ENCODE measurements around the gene PLEKHN1.
"Not testable (repeated sequence)": the region's sequence is repeated elsewhere in the genome, so short reads cannot be mapped to it uniquely, and the experiment has no call there.

Gene PLEKHN1

GRCh38 chr1:997713-997992, 31.4 kb downstream of the PLEKHN1 start:
- DNase-seq: no peak

DNA sequence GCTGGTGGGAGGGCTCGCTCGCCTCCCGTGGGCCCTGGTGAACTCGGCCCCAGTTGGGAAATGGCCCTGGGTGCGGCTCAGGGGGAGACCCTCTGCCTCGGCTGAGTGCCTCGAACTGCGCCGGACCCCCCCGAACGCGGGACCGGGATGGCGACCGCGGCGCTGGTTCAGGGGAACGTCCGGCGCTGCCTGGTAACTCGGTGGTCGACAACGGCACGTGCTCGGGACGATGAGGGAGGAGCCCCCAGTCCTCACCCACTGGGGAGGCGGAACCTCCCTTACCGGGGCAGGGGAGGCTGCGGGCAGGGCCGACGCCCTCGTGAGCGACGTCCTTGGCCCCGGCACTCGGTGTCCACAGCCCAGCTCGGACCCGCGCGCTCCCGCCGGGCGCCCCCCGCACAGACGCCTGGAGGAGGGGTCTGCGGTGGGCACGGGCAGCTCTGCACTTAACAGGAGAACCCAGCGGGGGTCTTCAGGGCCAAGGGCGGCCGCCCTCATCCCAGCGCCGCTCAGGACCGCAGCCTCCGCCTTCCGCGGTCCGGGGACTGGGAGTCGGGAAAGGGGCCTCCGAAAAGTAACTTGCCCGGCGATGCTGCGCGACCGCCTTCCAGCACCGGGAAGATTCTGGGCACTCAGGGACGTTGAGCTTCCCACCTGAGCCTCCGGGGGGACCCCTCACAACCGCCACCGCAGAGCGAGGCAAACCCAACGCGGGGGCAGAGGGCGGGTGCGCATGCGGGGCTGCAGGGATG, 31.9 kb downstream of the PLEKHN1 start:
- peak; percentile 56 for DNase-seq

GRCh38 chr1:998745-998994, 32.4 kb downstream of the PLEKHN1 start:
- DNase-seq: no peak

DNA sequence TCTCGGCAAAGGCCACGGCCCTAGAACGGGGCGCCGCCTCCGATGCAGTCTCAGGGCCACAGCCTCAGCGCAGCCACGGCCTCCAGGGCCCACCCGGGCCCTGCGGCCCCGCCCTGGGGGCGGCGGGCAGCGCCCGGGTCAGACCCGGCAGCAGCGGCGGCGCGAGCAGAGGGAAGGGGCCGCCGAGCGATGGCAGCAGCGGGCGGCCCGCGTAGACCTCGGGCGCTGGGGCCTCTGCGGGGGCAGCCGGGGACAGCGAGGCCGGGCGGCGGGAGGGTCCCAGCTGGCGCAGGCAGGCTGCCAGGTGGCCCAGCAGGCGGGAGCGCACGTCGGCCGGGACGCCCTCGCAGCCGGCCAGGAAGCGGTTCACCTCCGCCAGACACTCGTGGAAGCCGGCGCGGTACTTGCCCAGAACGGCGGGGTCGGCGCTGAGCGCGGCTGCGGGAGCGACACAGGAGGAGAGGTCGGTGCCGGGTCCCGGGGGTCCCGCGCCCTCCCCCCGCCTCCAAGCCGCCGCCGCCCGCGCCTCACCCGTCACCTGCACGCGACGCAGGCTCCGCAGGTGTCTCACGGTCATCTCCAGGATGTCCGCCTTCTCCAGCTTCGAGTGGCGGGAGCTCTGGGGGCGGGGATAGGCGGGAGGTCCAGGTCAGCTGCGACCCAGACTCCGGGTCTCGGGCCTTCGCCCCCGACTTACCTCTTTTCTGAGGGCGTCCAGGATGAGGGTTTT, 32.9 kb downstream of the PLEKHN1 start:
- peak; percentile 69 for DNase-seq

DNA sequence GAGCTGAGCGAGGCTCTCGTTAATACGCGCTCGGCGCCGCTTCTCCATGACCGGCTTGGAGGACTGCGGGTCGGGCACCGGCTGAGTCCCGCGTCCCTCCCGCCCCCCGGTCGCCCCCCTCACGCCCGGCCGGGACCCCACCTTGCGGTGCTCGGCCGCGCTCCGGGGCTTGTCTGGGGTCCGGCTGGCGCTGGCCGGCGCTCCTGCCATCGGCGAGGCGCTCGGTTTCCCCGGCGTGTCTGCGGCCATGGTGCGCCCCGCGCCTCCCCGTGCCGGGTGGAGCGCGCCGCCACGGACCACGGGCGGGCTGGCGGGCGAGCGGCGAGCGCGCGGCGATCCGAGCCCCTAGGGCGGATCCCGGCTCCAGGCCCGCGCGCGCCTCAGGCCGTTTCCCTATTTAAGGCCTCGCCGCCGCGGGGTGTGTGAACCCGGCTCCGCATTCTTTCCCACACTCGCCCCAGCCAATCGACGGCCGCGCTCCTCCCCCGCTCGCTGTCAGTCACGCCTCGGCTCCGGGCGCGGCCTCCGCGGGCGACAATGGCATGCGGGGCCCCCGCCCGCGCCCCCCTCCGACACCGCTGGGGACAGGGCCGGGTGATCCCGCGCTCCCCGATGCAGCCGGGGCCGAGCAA, 33.6 kb downstream of the PLEKHN1 start, which contains the start of gene HES4:
Gene HES4 (minus strand): TSS at position 373 of the 632 bp plus-strand sequence. CDS start 124 bp downstream, at position 249.
- peak; percentile 81 for DNase-seq

DNA sequence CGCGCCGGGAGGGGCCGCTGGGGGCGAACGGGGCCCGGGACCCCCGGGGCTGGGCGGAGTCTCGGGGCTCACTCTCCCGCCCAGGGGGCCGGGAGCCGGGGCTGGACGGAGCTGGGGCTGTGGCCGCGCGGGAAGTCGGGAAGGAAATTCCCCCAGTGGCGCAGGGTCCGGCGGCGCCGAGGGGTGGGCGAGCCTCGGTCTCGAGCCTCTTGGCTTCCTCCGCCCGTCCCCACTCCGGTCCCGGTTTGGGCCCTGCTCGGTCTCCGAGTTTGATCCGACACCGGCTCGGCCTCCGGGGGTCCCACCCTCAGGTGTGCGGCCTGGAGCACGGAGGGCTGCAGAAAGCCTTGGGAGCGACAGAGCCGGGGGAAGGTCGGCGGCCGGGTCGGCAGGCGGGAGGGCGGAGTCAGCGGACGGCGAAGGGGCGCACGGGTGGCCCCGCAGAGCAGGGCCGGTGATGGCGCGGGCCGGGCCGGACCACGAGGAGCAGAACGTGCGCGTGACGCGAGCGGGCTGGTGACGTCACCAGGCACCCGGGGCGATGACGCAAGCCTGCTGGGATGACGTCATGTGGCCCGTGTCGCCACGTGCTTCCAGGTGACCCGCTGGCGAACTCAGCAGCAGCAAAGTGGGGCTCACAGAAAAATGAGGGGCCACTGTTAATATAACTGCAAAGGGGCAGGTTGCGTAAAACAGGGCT, 34.2 kb downstream of the PLEKHN1 start:
- peak; percentile 85 for DNase-seq

GRCh38 chr1:1001057-1001783, 34.9 kb downstream of the PLEKHN1 start:
- DNase-seq: no peak

DNA sequence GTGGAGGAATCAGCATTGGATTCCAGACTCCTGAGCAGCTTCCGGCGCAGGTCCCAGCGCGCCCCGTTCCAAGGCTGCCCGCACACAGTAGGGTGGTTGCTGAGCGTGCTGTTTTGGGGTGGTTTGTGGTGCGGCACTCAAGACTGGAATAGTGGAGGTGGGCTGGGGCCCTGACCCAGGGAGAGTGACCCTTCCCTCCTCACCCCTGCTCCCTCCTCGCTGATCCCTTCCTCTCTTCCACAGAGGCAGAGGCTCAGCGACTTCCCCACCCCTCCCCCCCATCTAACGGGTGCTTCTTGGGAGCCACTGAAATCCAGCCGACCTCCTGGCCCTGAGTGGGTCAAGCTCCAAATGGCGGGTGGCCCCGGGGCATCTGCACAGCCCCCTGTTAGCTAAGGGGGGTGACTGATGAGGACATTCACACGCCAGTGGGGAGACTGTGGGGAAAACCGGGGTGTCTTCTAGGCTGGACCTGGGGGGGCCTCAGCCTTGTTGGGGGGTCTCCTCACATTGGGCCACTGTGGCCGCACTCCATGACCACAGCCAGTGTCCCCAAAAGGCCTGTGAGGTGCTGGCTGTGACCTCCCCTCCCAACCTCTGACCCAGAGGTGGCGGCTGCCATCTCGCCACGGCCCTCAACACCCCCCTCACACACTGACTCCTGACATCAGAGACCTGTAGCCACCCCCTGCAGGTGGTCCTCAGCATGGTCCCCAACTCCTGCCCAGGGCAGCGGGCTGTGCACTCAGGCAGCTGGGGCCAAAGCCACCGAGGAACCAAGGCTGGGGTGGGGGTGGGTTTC, 37.5 kb downstream of the PLEKHN1 start:
- no peak for DNase-seq

GRCh38 chr1:1004420-1004779, 38.1 kb downstream of the PLEKHN1 start:
- no peak for DNase-seq

DNA sequence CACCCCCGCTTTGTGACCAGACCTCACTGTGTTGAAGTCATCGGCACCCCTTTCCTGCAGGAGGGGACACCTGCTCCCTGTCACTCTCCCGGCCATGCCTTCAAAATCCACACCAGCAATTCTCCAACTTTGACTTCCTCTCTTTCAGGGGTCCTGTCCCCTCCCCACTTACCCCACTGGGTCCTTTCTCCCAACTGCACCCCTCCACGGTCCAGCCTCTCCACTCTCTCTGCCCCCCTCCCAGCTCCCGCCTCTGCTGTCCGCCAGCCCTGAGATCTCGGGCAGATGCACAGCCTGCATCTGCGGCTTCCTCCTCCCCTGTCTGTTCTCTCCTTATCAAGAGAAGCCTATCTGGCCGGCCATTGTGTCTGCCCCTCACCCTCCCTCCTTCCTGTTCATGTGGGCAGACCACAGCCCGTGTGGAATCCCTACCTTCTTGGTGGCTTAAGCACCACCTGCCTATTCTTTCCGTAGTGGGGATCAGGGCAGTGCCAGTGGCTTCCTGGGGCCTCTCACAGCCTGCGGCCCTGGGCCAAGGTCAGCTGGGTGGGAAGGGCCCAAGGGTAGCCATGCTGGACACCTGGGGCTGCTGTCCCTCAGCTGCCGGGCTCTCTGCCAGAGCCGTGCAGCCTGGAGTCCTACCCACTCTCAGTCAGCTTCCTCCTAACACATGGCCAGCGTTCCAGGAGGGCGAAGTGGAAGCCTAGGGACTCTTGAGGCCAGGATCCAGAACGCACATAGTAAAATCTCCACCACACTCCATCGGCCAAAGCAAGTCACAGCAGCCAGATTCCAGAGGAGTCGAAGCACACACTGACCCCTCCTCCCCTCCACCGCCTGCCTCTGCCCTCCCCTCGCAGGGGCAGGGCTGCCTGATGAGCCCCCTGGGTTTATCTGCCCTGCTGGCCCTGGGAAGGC, 38.8 kb downstream of the PLEKHN1 start:
- peak; percentile 59 for DNase-seq

DNA sequence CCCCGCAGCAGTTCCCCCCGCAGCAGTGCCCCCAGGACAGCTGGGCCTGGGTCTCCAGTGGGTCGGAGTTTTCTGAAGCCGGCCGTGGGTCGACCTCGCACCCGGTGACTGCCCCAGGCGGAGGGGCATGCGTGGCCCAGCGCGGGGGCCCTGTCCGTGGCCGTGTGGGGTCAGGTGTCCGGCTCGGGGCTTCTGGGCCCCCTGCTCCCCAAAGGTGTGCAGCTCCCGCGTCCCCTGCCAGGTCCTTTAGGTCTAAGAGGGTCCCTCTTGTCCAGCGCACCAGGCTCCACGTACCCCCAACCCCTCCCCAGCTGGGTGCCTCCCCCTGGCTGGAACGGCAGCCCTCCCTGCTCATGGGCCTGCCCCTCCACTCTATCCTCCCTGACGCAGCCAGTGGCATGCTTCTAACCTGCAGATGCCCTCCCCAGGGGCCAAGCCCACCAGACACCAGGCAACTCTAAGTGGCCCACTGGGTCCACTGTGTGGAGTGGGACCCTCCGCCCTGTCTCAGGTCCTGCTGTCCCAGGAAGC, 39.6 kb downstream of the PLEKHN1 start:
- DNase-seq: no peak

- DNase-seq: no peak
Measured at GRCh38 chr1:1006305-1007159, 40.2 kb downstream of the PLEKHN1 start.

DNA sequence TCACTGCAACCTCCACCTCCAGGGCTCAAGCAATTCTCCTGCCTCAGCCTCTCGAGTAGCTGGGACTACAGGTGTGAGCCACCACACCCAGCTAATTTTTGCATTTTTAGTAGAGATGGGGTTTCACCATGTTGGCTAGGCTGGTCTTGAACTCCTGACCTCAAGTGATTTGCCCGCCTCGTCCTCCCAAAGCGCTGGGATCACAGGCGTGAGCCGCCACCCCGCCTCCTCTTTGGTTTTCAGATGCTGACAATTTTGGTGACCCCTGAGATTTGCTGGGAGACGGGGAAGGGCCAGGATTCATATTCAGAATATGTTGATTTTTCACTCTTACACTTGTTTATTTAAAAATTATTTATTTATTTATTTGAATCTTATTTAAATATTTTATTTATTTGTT, 43.8 kb downstream of the PLEKHN1 start:
- DNase-seq: not testable (repeated sequence)

- DNase-seq: no peak
Measured at GRCh38 chr1:1011396-1011949, 45.2 kb downstream of the PLEKHN1 start.

DNA sequence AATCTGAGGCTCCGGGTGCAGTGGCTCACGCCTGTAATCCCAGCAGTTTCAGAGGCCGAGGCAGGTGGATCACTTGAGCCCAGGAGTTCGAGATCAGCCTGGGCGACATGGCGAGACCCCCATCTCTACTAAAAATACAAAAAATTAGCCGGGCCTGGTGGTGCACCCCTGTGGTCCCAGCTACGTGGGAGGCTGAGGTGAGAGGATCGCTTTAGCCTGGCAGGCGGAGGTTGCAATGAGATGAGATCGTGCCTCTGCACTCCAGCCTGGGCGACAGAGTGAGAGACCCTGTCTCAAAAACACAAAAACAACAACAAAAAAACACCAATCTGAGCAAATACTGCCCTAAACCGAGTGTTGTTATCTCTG, 46.4 kb downstream of the PLEKHN1 start:
- DNase-seq: not testable (repeated sequence)

GRCh38 chr1:1013105-1013921, 47.0 kb downstream of the PLEKHN1 start, which contains the start of gene ISG15:
ISG15 (plus strand) TSS chr1:1013497; CDS start chr1:1013574, 77 bp downstream.
- DNase-seq: peak; percentile 91

GRCh38 chr1:1013922-1014648, 47.8 kb downstream of the PLEKHN1 start:
- DNase-seq: peak; percentile 68

All from activated CD8-positive, alpha-beta memory T cell treated with anti-CD3 and anti-CD28 coated beads for 24 hours (primary cell).